ENCODE measurements around the gene XRCC3. TPM values are rescaled to one million over a fixed set of nuclear protein-coding genes. Genes with fewer than 3 reads are reported as not detected.

The XRCC3 gene
- polyA plus RNA-seq, 12 donors, result 5.2 to 15.9 (median 8.1) TPM; not detected in 1

DNA sequence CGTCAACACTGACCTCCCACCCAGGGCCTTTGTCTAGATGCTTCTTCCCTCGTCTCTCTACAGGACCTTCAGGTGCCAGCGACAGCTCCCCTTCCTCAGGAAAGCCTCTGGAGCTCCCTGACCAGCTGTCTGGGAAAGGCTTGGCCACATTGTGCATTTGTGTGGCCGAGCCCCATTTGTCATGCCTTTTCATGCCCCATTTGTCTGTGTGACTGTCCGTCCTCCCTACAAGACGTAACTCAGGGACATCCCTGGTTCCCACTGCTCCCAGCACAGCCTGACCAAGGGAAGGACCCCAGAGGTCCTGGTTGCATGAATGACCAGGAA, 24.2 kb upstream of the XRCC3 start:
- no peak for DNase-seq

- no peak for DNase-seq
Observed at GRCh38 chr14:103738701-103739451, 23.6 kb upstream of the XRCC3 start.

- DNase-seq, result no peak
Observed at GRCh38 chr14:103738166-103738565, 22.9 kb upstream of the XRCC3 start.

GRCh38 chr14:103737432-103738045, 22.3 kb upstream of the XRCC3 start:
- no peak for DNase-seq

- DNase-seq, result no peak
Observed at GRCh38 chr14:103736546-103737431, 21.5 kb upstream of the XRCC3 start.

DNA sequence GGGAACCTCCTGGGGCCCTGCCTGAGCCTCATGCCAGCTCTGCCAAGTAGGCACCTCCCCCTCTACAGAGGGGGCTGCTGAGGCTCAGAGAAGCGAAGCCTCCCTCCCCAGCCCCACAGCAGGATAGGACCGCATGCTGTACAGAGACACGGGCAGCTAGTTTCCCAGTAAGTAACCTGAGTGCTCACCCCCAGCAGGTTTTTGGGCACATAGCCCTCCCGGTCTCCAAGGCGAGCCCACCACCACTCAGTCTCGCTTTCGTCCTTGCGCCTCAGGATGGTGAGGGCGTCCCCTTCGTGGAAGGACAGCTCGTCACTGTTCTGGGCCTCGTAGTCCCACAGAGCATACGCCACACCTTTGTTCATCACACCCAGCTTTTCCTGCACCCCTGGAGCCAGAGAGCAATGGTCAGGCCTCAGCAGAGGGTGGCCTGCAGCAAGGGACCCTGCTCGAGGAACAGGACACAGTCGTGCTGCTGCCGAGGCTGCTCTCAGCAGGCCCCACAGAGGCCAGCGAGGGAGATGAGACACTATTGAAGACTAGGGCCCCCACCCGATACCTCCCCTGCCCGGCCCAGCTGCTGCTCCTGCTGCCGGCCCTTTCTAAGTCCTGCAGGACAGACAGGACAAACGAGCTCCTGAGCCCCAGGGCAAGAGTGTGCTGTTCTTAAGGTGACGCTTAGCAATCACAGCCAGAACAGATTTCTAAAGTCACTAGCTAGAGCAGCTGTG, 20.7 kb upstream of the XRCC3 start:
- no peak for DNase-seq

DNA sequence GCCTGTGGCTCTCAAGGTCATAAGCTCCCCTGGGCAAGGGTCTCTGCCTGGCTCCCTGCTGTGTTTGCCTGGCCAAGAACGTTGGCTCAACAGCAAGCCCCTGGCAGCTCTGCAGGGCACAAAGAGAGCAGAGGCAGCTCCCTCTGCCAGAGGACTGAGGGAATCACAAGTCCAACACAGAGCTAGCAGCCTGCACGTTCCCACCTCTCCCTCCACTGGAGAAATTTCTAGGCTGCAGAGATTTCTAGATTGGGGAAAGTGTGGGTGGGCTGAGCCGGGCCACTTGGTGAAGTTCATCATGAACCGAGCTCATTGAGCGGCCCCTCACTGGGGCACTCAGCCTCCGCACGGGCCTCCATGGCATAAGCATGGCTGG, 20.2 kb upstream of the XRCC3 start:
- no peak for DNase-seq

GRCh38 chr14:103735022-103735421, 19.8 kb upstream of the XRCC3 start:
- no peak for DNase-seq

GRCh38 chr14:103734081-103734888, 19.0 kb upstream of the XRCC3 start:
- DNase-seq, result no peak

DNA sequence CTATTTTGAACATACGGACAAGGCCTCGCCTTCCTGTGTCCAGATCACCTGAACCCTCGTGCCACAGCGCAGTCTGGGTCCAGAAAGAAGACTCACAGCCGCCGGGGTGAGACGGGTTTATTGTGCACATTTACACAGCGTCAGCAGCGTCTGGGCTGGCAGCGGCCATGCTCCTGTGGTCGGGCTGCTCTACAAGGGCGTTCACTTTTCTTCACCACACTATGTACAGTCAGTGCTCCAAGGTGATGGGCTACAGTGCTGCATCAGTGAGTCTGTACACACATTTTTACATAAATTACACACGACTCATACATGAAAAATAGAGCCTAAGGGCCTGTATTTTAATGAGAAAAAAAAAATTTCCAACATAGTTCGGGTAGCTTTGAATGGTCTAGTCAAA, 18.4 kb upstream of the XRCC3 start:
- no peak for DNase-seq

DNA sequence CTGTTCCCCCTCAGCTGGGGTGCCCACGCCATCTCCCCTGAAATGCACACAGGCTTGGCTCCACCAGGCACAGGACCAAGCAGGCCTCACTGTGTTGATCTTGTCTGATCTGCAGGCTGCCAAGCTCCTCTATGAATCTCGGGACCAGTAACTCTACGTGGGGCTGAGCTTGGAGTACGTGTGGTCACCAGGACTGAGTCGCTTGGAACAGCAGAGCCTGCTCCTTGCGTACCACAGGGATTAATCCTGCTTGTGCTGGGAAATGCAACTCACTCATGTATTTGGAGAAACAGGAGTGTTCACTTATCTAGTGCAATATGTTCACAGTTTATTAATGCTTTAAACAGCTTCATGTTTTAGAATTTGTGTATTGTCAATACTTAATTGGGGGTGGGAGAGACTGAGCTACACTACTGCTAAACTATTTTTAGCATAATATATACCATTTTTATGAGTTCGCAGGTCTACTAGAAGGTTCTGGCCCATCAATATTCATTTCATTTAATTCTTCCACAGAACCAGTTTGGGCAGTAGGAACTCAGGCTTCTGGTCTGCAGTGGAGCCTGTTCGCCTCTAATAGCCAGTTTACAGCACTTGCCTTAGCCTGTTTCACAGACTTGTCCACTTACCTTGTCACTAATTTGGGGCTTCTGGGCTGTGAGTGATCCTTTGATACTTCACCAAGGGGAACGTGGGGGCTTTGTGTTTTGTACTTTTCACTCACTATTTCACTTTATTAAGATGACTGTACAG, 17.8 kb upstream of the XRCC3 start:
- DNase-seq, result no peak

GRCh38 chr14:103731916-103732867, 16.9 kb upstream of the XRCC3 start:
- no peak for DNase-seq

GRCh38 chr14:103731481-103731880, 16.2 kb upstream of the XRCC3 start:
- no peak for DNase-seq

- DNase-seq, result no peak
Observed at GRCh38 chr14:103730490-103731035, 15.3 kb upstream of the XRCC3 start.

- no peak for DNase-seq
Observed at GRCh38 chr14:103729496-103730448, 14.5 kb upstream of the XRCC3 start.

GRCh38 chr14:103728721-103729120, 13.5 kb upstream of the XRCC3 start:
- no peak for DNase-seq

DNA sequence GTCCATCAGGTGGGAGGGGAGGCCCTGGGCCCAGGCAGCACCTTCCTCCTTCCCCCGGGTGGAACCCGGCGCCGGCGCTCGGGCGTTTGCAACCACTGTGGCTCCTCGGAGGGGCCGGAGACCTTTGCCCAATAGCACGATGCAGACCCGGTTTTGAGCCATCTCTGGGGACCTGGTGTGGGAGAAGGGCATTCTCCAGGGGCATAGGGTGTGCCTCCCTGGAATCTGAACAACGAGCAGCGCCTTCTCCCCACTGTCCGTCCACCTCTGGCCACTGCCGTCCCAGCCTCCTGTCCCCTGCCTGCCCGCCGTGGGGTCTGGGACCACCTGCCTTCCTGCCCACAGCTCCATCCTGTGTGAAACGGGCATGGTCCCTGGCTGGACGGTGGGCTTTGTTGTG, 12.9 kb upstream of the XRCC3 start:
- no peak for DNase-seq
